ENCODE measurements around the gene FAM3B. TPM values are rescaled to one million over a fixed set of nuclear protein-coding genes. Genes with fewer than 3 reads are reported as not detected.

FAM3B gene
- total RNA-seq, 1 experiment from 2014 or later: not detected

GRCh38 chr21:41319273-41319672 is 2.7 kb downstream of the FAM3B start:
- ChIA-PET CTCF (interaction anchor here (0.6 to 1.2 kb wide), 2 partner anchors 36 to 351 kb away, joined by 3 to 7 read pairs; no protein-coding TSS in a partner anchor), POLR2A (no interaction called here)
- Mint-ChIP-seq H3K27me3 (ENCODE audit: insufficient read depth, unreplicated experiment) (peaks cover 31% of the 10 kb centered on the region), H3K4me3 (ENCODE audit: unreplicated experiment) (no peak overlapping the region), H3K27ac (ENCODE audit: low read depth, unreplicated experiment) (no peak overlapping the region), H3K9me3 (ENCODE audit: unreplicated experiment) (no peaks in the 10 kb centered on the region), H3K36me3 (ENCODE audit: insufficient read depth, unreplicated experiment) (no peaks in the 10 kb centered on the region), H3K4me1 (ENCODE audit: insufficient read depth, unreplicated experiment) (no peaks in the 10 kb centered on the region)
- no peak for DNase-seq (ENCODE audit: unreplicated experiment)
- intact Hi-C loops (cut with micrococcal nuclease): no loop called here
- BruUV-seq (replicated peaks): no TSS peak
- no peak for TF ChIP-seq CTCF (IDR thresholded peaks at IDR 0.05; ENCODE audit: unreplicated experiment)

- DNase-seq (ENCODE audit: unreplicated experiment): no peak
- H3K27ac Mint-ChIP-seq (ENCODE audit: low read depth, unreplicated experiment): no peak overlapping the region
- no peaks in the 10 kb centered on the region for H3K9me3 Mint-ChIP-seq (ENCODE audit: unreplicated experiment)
- POLR2A ChIA-PET: no interaction called here
- no peak overlapping the region for H3K4me3 Mint-ChIP-seq (ENCODE audit: unreplicated experiment)
- CTCF ChIA-PET: no interaction called here
- intact Hi-C loops (cut with micrococcal nuclease): no loop called here
- no peaks in the 10 kb centered on the region for H3K4me1 Mint-ChIP-seq (ENCODE audit: insufficient read depth, unreplicated experiment)
- BruUV-seq (replicated peaks): no TSS peak
- peaks cover 17% of the 10 kb centered on the region for H3K27me3 Mint-ChIP-seq (ENCODE audit: insufficient read depth, unreplicated experiment)
- no peaks in the 10 kb centered on the region for H3K36me3 Mint-ChIP-seq (ENCODE audit: insufficient read depth, unreplicated experiment)
- TF ChIP-seq CTCF (IDR thresholded peaks at IDR 0.05; ENCODE audit: unreplicated experiment): no peak
Measured at GRCh38 chr21:41321211-41321907, 4.8 kb downstream of the FAM3B start.

GRCh38 chr21:41321908-41322495 is 5.4 kb downstream of the FAM3B start:
- DNase-seq (ENCODE audit: unreplicated experiment): no peak
- Mint-ChIP-seq H3K9me3 (ENCODE audit: unreplicated experiment) (no peaks in the 10 kb centered on the region), H3K27ac (ENCODE audit: low read depth, unreplicated experiment) (no peak overlapping the region), H3K36me3 (ENCODE audit: insufficient read depth, unreplicated experiment) (no peaks in the 10 kb centered on the region), H3K27me3 (ENCODE audit: insufficient read depth, unreplicated experiment) (peaks cover 17% of the 10 kb centered on the region), H3K4me3 (ENCODE audit: unreplicated experiment) (no peak overlapping the region), H3K4me1 (ENCODE audit: insufficient read depth, unreplicated experiment) (no peaks in the 10 kb centered on the region)
- no TSS peak for BruUV-seq (replicated peaks)
- intact Hi-C loops (cut with micrococcal nuclease): no loop called here
- no peak for TF ChIP-seq CTCF (IDR thresholded peaks at IDR 0.05; ENCODE audit: unreplicated experiment)
- POLR2A ChIA-PET: no interaction called here
- CTCF ChIA-PET: no interaction called here

GRCh38 chr21:41322496-41323382 is 6.1 kb downstream of the FAM3B start:
- H3K4me3 Mint-ChIP-seq (ENCODE audit: unreplicated experiment): no peak overlapping the region
- DNase-seq (ENCODE audit: unreplicated experiment): no peak
- no peaks in the 10 kb centered on the region for H3K36me3 Mint-ChIP-seq (ENCODE audit: insufficient read depth, unreplicated experiment)
- TF ChIP-seq CTCF (IDR thresholded peaks at IDR 0.05; ENCODE audit: unreplicated experiment): no peak
- CTCF ChIA-PET: interaction anchor here (0.8 kb wide), 1 partner anchor 32 kb away, joined by 4 read pairs; no protein-coding TSS in a partner anchor
- intact Hi-C loops (cut with micrococcal nuclease): no loop called here
- H3K27me3 Mint-ChIP-seq (ENCODE audit: insufficient read depth, unreplicated experiment): peaks cover 17% of the 10 kb centered on the region
- H3K4me1 Mint-ChIP-seq (ENCODE audit: insufficient read depth, unreplicated experiment): no peaks in the 10 kb centered on the region
- no peak overlapping the region for H3K27ac Mint-ChIP-seq (ENCODE audit: low read depth, unreplicated experiment)
- no TSS peak for BruUV-seq (replicated peaks)
- POLR2A ChIA-PET: no interaction called here
- H3K9me3 Mint-ChIP-seq (ENCODE audit: unreplicated experiment): no peaks in the 10 kb centered on the region
